IMR-90 (cell line): ENCODE data around the gene PALLD. TPM values are rescaled to one million over a fixed set of nuclear protein-coding genes. Genes with fewer than 3 reads are reported as not detected.
A peak's percentile ranks its signal among the peaks of the same experiment; 100 is the strongest.

Source experiments
- ATAC-seq: fragments of 200-7000 bp; cut with Tn5 transposase; 2 replicates; pipeline ENCODE4 v1.9.1; 2020; ENCODE audit warnings: low read depth, mild to moderate bottlenecking, moderate library complexity
- BruUV-seq: library from RNA; stranded (reverse); fragments of 400-500 nt; replicated peaks from 2 replicates; lab custom pipeline; 2021; lab: Mats Ljungman, UMichigan
- CTCF ChIA-PET: fragments of 300-600 bp; formaldehyde crosslinking; extraction: SDS; loops from one replicate; lab custom pipeline; 2021; ENCODE audit warnings: antibody characterized with exemption; lab: Yijun Ruan, JAX
- POLR2A ChIA-PET: fragments of 300-600 bp; sonication (Branson Sonifier 250); formaldehyde crosslinking; loops from one replicate; lab custom pipeline; 2022; ENCODE audit warnings: antibody characterized with exemption; ENCODE audit not compliant: unreplicated experiment; lab: Charles Lee
- DNase-seq: peaks from one replicate; pipeline ENCODE4 v3.0.0; 2013
- H2AFZ ChIP-seq: replicated peaks from 2 replicates; pipeline ENCODE3; 2013; ENCODE audit warnings: low read length, mild to moderate bottlenecking; ENCODE audit not compliant: poor library complexity
- H2AK5ac ChIP-seq: 2 replicates; pipeline ENCODE4 v1.6.1; 2013; ENCODE audit warnings: low read depth, low read length, inconsistent platforms
- H2AK9ac ChIP-seq: replicated peaks from 2 replicates; pipeline ENCODE3; 2013; ENCODE audit warnings: mild to moderate bottlenecking, low read depth, low read length, moderate library complexity; ENCODE audit not compliant: poor library complexity
- H2BK120ac ChIP-seq: 2 replicates; pipeline ENCODE4 v1.6.1; 2013; ENCODE audit warnings: low read depth, low read length, inconsistent platforms
- H2BK15ac ChIP-seq: 3 replicates; pipeline ENCODE4 v1.6.1; 2013; ENCODE audit warnings: low read depth, low read length, inconsistent platforms
- H2BK20ac ChIP-seq: 2 replicates; pipeline ENCODE4 v1.6.1; 2013; ENCODE audit warnings: low read depth, mild to moderate bottlenecking, inconsistent platforms, low read length, moderate library complexity
- H2BK5ac ChIP-seq: 2 replicates; pipeline ENCODE4 v1.6.1; 2013; ENCODE audit warnings: mild to moderate bottlenecking, low read depth, low read length, inconsistent platforms; ENCODE audit not compliant: poor library complexity, severe bottlenecking
- H3K14ac ChIP-seq: replicated peaks from 2 replicates; pipeline ENCODE4 v1.6.1; 2013; ENCODE audit warnings: low read depth, low read length, inconsistent platforms
- H3K18ac ChIP-seq: 2 replicates; pipeline ENCODE4 v1.6.1; 2013; ENCODE audit warnings: low read depth, low read length, control low read depth
- H3K23ac ChIP-seq: 2 replicates; pipeline ENCODE4 v1.6.1; 2013; ENCODE audit warnings: low read depth, low read length, inconsistent platforms
- H3K27ac ChIP-seq: 2 replicates; pipeline ENCODE4 v1.5.1; 2013; ENCODE audit warnings: mild to moderate bottlenecking, control low read depth, low read length; ENCODE audit not compliant: insufficient read depth
- H3K27me3 ChIP-seq: 2 replicates; pipeline ENCODE4 v1.6.1; 2013; ENCODE audit warnings: low read length; ENCODE audit not compliant: control insufficient read depth, insufficient read depth
- H3K36me3 ChIP-seq: 2 replicates; pipeline ENCODE4 v1.6.1; 2013; ENCODE audit warnings: low read length, mixed read lengths; ENCODE audit not compliant: control insufficient read depth, insufficient read depth
- H3K4ac ChIP-seq: 2 replicates; pipeline ENCODE4 v1.6.1; 2013; ENCODE audit warnings: low read depth, low read length, inconsistent platforms
- H3K4me1 ChIP-seq: 2 replicates; pipeline ENCODE4 v1.6.1; 2013; ENCODE audit warnings: low read length, mixed read lengths; ENCODE audit not compliant: control insufficient read depth, insufficient read depth
- H3K4me2 ChIP-seq: 2 replicates; pipeline ENCODE4 v1.6.1; 2013; ENCODE audit warnings: low read depth, mild to moderate bottlenecking, control low read depth, low read length, moderate library complexity
- H3K4me3 ChIP-seq: 2 replicates; pipeline ENCODE4 v1.5.1; 2013; ENCODE audit warnings: low read depth, mild to moderate bottlenecking, control low read depth, low read length, moderate library complexity; ENCODE audit not compliant: insufficient read depth
- H3K56ac ChIP-seq: 2 replicates; pipeline ENCODE4 v1.6.1; 2013; ENCODE audit warnings: low read length, inconsistent platforms; ENCODE audit not compliant: insufficient read depth; ENCODE audit errors: extremely low read depth
- H3K79me1 ChIP-seq, 2 experiments: 2 replicates each; pipeline ENCODE4 v1.6.1; 2013; ENCODE audit warnings: low read length in 2 of 2, inconsistent platforms in 1 of 2, low read depth in 1 of 2
- H3K9ac ChIP-seq: 2 replicates; pipeline ENCODE4 v1.6.1; 2013; ENCODE audit warnings: low read depth, low read length, control low read depth
- H3K9me1 ChIP-seq: 2 replicates; pipeline ENCODE4 v1.6.1; 2013; ENCODE audit warnings: low read length, inconsistent platforms; ENCODE audit not compliant: insufficient read depth
- H3K9me3 ChIP-seq: 2 replicates; pipeline ENCODE4 v1.6.1; 2013; ENCODE audit warnings: low read length; ENCODE audit not compliant: control insufficient read depth, insufficient read depth
- H4K20me1 ChIP-seq: 2 replicates; pipeline ENCODE4 v1.6.1; 2013; ENCODE audit warnings: low read length, inconsistent platforms; ENCODE audit not compliant: insufficient read depth
- H4K5ac ChIP-seq: 2 replicates; pipeline ENCODE4 v1.6.1; 2013; ENCODE audit warnings: mild to moderate bottlenecking, low read depth, low read length, control low read depth
- H4K8ac ChIP-seq, 2 experiments: 2 replicates each; pipeline ENCODE4 v1.6.1; 2013; ENCODE audit warnings: low read depth in 2 of 2, low read length in 2 of 2, control low read depth in 1 of 2, inconsistent platforms in 1 of 2
- H4K91ac ChIP-seq: 2 replicates; pipeline ENCODE4 v1.6.1; 2013; ENCODE audit warnings: low read depth, low read length, inconsistent platforms; ENCODE audit not compliant: insufficient read depth
- BHLHE40 ChIP-seq: fragments of 150-350 bp; IDR thresholded peaks from 2 replicates; pipeline ENCODE4 v1.6.1; 2016; ENCODE audit warnings: mild to moderate bottlenecking, low read depth, low read length
- CEBPB ChIP-seq: IDR thresholded peaks from 2 replicates; pipeline ENCODE4 v1.6.1; 2012; ENCODE audit warnings: low read depth, low read length, improper control_type of control experiment
- CHD1 ChIP-seq: IDR thresholded peaks from 2 replicates; pipeline ENCODE4 v1.6.1; 2012; ENCODE audit warnings: low read depth, low read length, improper control_type of control experiment
- FOS ChIP-seq: fragments of 150-350 bp; IDR thresholded peaks from 2 replicates; pipeline ENCODE4 v1.6.1; 2016; ENCODE audit warnings: low read depth, low read length
- MAFK ChIP-seq: IDR thresholded peaks from 2 replicates; pipeline ENCODE4 v1.6.1; 2012; ENCODE audit warnings: low read depth, low read length, improper control_type of control experiment
- MAZ ChIP-seq: IDR thresholded peaks from 2 replicates; pipeline ENCODE4 v1.6.1; 2012; ENCODE audit warnings: low read depth, mild to moderate bottlenecking, low read length, improper control_type of control experiment, moderate library complexity, borderline replicate concordance
- MXI1 ChIP-seq: IDR thresholded peaks from 2 replicates; pipeline ENCODE4 v1.6.1; 2012; ENCODE audit warnings: low read depth, mild to moderate bottlenecking, low read length, moderate library complexity, borderline replicate concordance
- NFE2L2 ChIP-seq: fragments of 150-350 bp; IDR thresholded peaks from 2 replicates; pipeline ENCODE4 v1.6.1; 2016; ENCODE audit warnings: low read depth, mild to moderate bottlenecking, low read length
- POLR2A ChIP-seq: IDR thresholded peaks from 2 replicates; pipeline ENCODE4 v1.6.1; 2012; ENCODE audit warnings: mild to moderate bottlenecking, low read depth, low read length
- RCOR1 ChIP-seq: IDR thresholded peaks from 2 replicates; pipeline ENCODE4 v1.6.1; 2012; ENCODE audit warnings: mild to moderate bottlenecking, low read length, improper control_type of control experiment; ENCODE audit not compliant: insufficient replicate concordance
- RFX5 ChIP-seq: IDR thresholded peaks from 2 replicates; pipeline ENCODE4 v1.8.0; 2012; ENCODE audit warnings: low read depth, mild to moderate bottlenecking, low read length, moderate library complexity
- WGBS, 2 experiments: methylation state at CpG; one replicate each; pipeline versions ENCODE4 v1.1.5 to v1.1.7; 2013; ENCODE audit warnings: missing lambda C conversion rate in 2 of 2; ENCODE audit not compliant: insufficient read length in 1 of 2; ENCODE audit errors: extremely low coverage in 2 of 2; 5-methylcytosine and 5-hydroxymethylcytosine counted together
- dilution Hi-C: fragments of 300-500 bp; cut with HindIII; formaldehyde crosslinking; loops from one replicate; pipeline ENCODE4 v1.14.3; 2018; ENCODE audit warnings: low sequenced_read_pairs; ENCODE audit not compliant: unreplicated experiment
- in situ Hi-C: fragments of 300-500 bp; cut with MboI; formaldehyde crosslinking; loops from 3 replicates; pipeline ENCODE4 v1.14.3; 2019; ENCODE audit warnings: low sequenced_read_pairs, inconsistent platforms, mixed read lengths
- intact Hi-C: fragments of 100-400 bp; cut with micrococcal nuclease; formaldehyde crosslinking; loops from 2 replicates; pipeline ENCODE4 v1.10.0; 2022
- polyA plus RNA-seq, 3 experiments: library from polyadenylated mRNA; depleted of rRNA; stranded (reverse); fragments of >200 nt; gene quantifications; 2 replicates each; pipeline ENCODE4 v1.2.3, GENCODE V29; 2012; ENCODE audit warnings: low replicate concordance in 1 of 3
- total RNA-seq: library from RNA; depleted of rRNA; stranded (reverse); fragments of >200 nt; gene quantifications from 2 replicates; pipeline ENCODE4 v1.2.3, GENCODE V29; 2012
- TF ChIP-seq, protein P1 (sequence below): fragments of 150-350 bp; IDR thresholded peaks from 2 replicates; pipeline ENCODE4 v1.6.1; 2017; ENCODE audit warnings: mild to moderate bottlenecking, antibody characterized with exemption, low read length, low read depth

Gene PALLD
- total and polyA plus RNA-seq, 2 of the 4 experiments (the other 2 are of a cell fraction): 91.0 to 91.9 TPM

- Histone ChIP-seq H2AK9ac (no peak overlapping the region), H2AK5ac (no peak overlapping the region), H4K20me1 (no peaks in the 10 kb centered on the region), H3K79me1 (no peaks in the 10 kb centered on the region), H3K18ac (no peak overlapping the region), H3K4ac (peak overlapping the region; percentile 42; the same call in 1 of the 2 replicates), H3K9me1 (0 out of 2 replicates have a peak, but pooled peaks cover 5% of the 10 kb centered on the region), H3K4me2 (peak overlapping the region; percentile 37), H4K5ac (no peak overlapping the region), H2BK15ac (0 out of 3 replicates have a peak overlapping the region, but pooled peaks have one; percentile 23), H3K27me3 (no peaks in the 10 kb centered on the region), H3K27ac (no peak overlapping the region), H2BK120ac (peak overlapping the region; percentile 71; the same call in 1 of the 2 replicates), H4K8ac (peak overlapping the region in 1 of 2 experiments; percentile 15; a peak in 1 of 4 replicates), H3K9ac (no peak overlapping the region), H4K91ac (peak overlapping the region; percentile 44; the same call in 1 of the 2 replicates), H3K4me1 (peaks cover 4% of the 10 kb centered on the region; the same call in 1 of the 2 replicates), H2AFZ (no peak overlapping the region), H2BK5ac (no peak overlapping the region), H3K4me3 (no peak overlapping the region), H3K23ac (no peak overlapping the region), H3K36me3 (no peaks in the 10 kb centered on the region), H3K14ac (no peak overlapping the region), H3K56ac (no peak overlapping the region), H2BK20ac (peak overlapping the region; percentile 64), H3K9me3 (no peaks in the 10 kb centered on the region)
- dilution Hi-C loops (no loop called here), intact Hi-C loops (no loop called here), in situ Hi-C loops (no loop called here)
- no peak for TF ChIP-seq NFE2L2
- TF ChIP-seq FOS: peak; percentile 94
- no peak for TF ChIP-seq MAZ
- peak; percentile 22; the same call in 1 of the 2 replicates for TF ChIP-seq BHLHE40
- no peak for TF ChIP-seq CHD1
- peak; percentile 70; the same call in 1 of the 2 replicates for TF ChIP-seq CEBPB
- peak; percentile 49; the same call in 1 of the 2 replicates for TF ChIP-seq MXI1
- no peak for TF ChIP-seq RFX5
- TF ChIP-seq, protein P1, sequence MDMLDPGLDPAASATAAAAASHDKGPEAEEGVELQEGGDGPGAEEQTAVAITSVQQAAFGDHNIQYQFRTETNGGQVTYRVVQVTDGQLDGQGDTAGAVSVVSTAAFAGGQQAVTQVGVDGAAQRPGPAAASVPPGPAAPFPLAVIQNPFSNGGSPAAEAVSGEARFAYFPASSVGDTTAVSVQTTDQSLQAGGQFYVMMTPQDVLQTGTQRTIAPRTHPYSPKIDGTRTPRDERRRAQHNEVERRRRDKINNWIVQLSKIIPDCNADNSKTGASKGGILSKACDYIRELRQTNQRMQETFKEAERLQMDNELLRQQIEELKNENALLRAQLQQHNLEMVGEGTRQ: no peak
- TF ChIP-seq RCOR1: no peak
- TF ChIP-seq POLR2A: no peak
- 0 out of 2 replicates have a peak, but pooled peaks have one; percentile 8 for TF ChIP-seq MAFK
- no CpG with 5 or more reads among the region's 7 CpGs for WGBS, 2 experiments
- CTCF ChIA-PET: interaction anchor here (0.6 to 1.6 kb wide), 4 partner anchors 19 to 406 kb away, joined by 3 to 6 read pairs (median 5); partner anchors contain the start of gene CBR4
- POLR2A ChIA-PET: no interaction called here
- ATAC-seq: peak; percentile 87
- BruUV-seq: no TSS peak
- peak; percentile 87 for DNase-seq
Measured at GRCh38 chr4:168604496-168605373, 107.9 kb downstream of the PALLD start.
